H9 (cell line): ENCODE results near the gene PDE7B. TPM values are rescaled to one million over a fixed set of nuclear protein-coding genes. Genes with fewer than 3 reads are reported as not detected.

Experiments
- DNase-seq: peaks from one replicate; pipeline ENCODE4 v3.0.0-alpha.2; 2017
- H2AFZ ChIP-seq: one replicate; pipeline ENCODE4 v1.6.1; 2013; ENCODE audit warnings: mild to moderate bottlenecking, low read length, control low read depth, moderate library complexity
- H2AK5ac ChIP-seq: 2 replicates; pipeline ENCODE4 v1.6.1; 2013; ENCODE audit warnings: low read length, control low read depth, mixed read lengths; ENCODE audit not compliant: insufficient read length
- H2BK120ac ChIP-seq: one replicate; pipeline ENCODE4 v1.6.1; 2013; ENCODE audit warnings: low read depth, mild to moderate bottlenecking, low read length, control low read depth, inconsistent platforms; ENCODE audit not compliant: poor library complexity, severe bottlenecking
- H2BK12ac ChIP-seq: 2 replicates; pipeline ENCODE4 v1.6.1; 2013; ENCODE audit warnings: low read length, control low read depth, mixed read lengths, low read depth; ENCODE audit not compliant: insufficient read length
- H2BK15ac ChIP-seq: 2 replicates; pipeline ENCODE4 v1.6.1; 2013; ENCODE audit warnings: low read depth, low read length, control low read depth
- H2BK20ac ChIP-seq: one replicate; pipeline ENCODE4 v1.6.1; 2013; ENCODE audit warnings: low read depth, mild to moderate bottlenecking, low read length, control low read depth, inconsistent platforms; ENCODE audit not compliant: poor library complexity, severe bottlenecking
- H2BK5ac ChIP-seq: 2 replicates; pipeline ENCODE4 v1.6.1; 2013; ENCODE audit warnings: low read length, control low read depth, mixed read lengths; ENCODE audit not compliant: insufficient read length
- H3K14ac ChIP-seq: 2 replicates; pipeline ENCODE4 v1.6.1; 2013; ENCODE audit warnings: low read length, control low read depth; ENCODE audit not compliant: insufficient read depth
- H3K18ac ChIP-seq: 2 replicates; pipeline ENCODE4 v1.6.1; 2013; ENCODE audit warnings: low read depth, mild to moderate bottlenecking, mixed read lengths, low read length, control low read depth; ENCODE audit not compliant: insufficient read length
- H3K23ac ChIP-seq: 2 replicates; pipeline ENCODE4 v1.6.1; 2013; ENCODE audit warnings: low read length, control low read depth, mixed read lengths, low read depth; ENCODE audit not compliant: insufficient read length
- H3K23me2 ChIP-seq: 2 replicates; pipeline ENCODE4 v1.6.1; 2013; ENCODE audit warnings: low read depth, mild to moderate bottlenecking, mixed read lengths, low read length, control low read depth; ENCODE audit not compliant: insufficient read length, poor library complexity, severe bottlenecking
- H3K27ac ChIP-seq: 2 replicates; pipeline ENCODE4 v1.5.1; 2013; ENCODE audit warnings: low read length, control low read depth, mixed read lengths, low read depth; ENCODE audit not compliant: insufficient read length
- H3K27me3 ChIP-seq: 2 replicates; pipeline ENCODE4 v1.6.1; 2013; ENCODE audit warnings: low read length, control low read depth, inconsistent platforms; ENCODE audit not compliant: insufficient read depth
- H3K4ac ChIP-seq: 2 replicates; pipeline ENCODE4 v1.6.1; 2013; ENCODE audit warnings: low read depth, mild to moderate bottlenecking, control low read depth, inconsistent platforms, low read length, moderate library complexity
- H3K4me1 ChIP-seq: 2 replicates; pipeline ENCODE4 v1.6.1; 2013; ENCODE audit warnings: low read length, control low read depth, inconsistent platforms; ENCODE audit not compliant: insufficient read depth
- H3K4me2 ChIP-seq: 2 replicates; pipeline ENCODE4 v1.6.1; 2013; ENCODE audit warnings: low read length, control low read depth, mixed read lengths; ENCODE audit not compliant: insufficient read length, insufficient read depth
- H3K56ac ChIP-seq: 2 replicates; pipeline ENCODE4 v1.6.1; 2013; ENCODE audit warnings: low read depth, mild to moderate bottlenecking, mixed read lengths, low read length, control low read depth; ENCODE audit not compliant: insufficient read length
- H3K79me1 ChIP-seq: 2 replicates; pipeline ENCODE4 v1.6.1; 2013; ENCODE audit warnings: low read depth, mild to moderate bottlenecking, moderate library complexity, low read length, control low read depth, inconsistent platforms; ENCODE audit not compliant: insufficient read depth, poor library complexity, severe bottlenecking
- H3K79me2 ChIP-seq: 2 replicates; pipeline ENCODE4 v1.6.1; 2013; ENCODE audit warnings: low read length, control low read depth, inconsistent platforms; ENCODE audit not compliant: insufficient read depth
- H3K9ac ChIP-seq: 2 replicates; pipeline ENCODE4 v1.6.1; 2013; ENCODE audit warnings: low read length, control low read depth, mixed read lengths; ENCODE audit not compliant: insufficient read length; ENCODE audit errors: extremely low read depth
- H3K9me3 ChIP-seq: one replicate; pipeline ENCODE4 v1.6.1; 2013; ENCODE audit warnings: low read depth, low read length, inconsistent platforms; ENCODE audit not compliant: control insufficient read depth
- H3T11ph ChIP-seq: one replicate; pipeline ENCODE4 v1.6.1; 2013; ENCODE audit warnings: mild to moderate bottlenecking, low read length, control low read depth, inconsistent platforms
- H4K20me1 ChIP-seq: one replicate; pipeline ENCODE4 v1.6.1; 2013; ENCODE audit not compliant: control insufficient read depth, insufficient read length, insufficient read depth
- H4K5ac ChIP-seq: 2 replicates; pipeline ENCODE4 v1.6.1; 2013; ENCODE audit warnings: low read depth, mild to moderate bottlenecking, mixed read lengths, low read length, control low read depth; ENCODE audit not compliant: insufficient read length
- H4K8ac ChIP-seq: replicated peaks from 2 replicates; pipeline ENCODE4 v1.6.1; 2013; ENCODE audit warnings: low read length, control low read depth, mixed read lengths, low read depth; ENCODE audit not compliant: insufficient read length
- H4K91ac ChIP-seq: 2 replicates; pipeline ENCODE4 v1.6.1; 2013; ENCODE audit warnings: low read depth, mild to moderate bottlenecking, moderate library complexity, mixed read lengths, low read length, control low read depth; ENCODE audit not compliant: insufficient read length
- H3K27ac Mint-ChIP-seq, 3 experiments: 2 replicates in 2 of 3; 3 replicates in 1 of 3; pipeline ENCODE4 v1.8.0; 2020 to 2021; ENCODE audit warnings: mixed read lengths in 3 of 3, mild to moderate bottlenecking in 1 of 3, moderate library complexity in 1 of 3
- H3K27me3 Mint-ChIP-seq: 2 replicates; pipeline ENCODE4 v1.8.0; 2021; ENCODE audit warnings: low read depth, mild to moderate bottlenecking, moderate library complexity, mixed read lengths
- H3K36me3 Mint-ChIP-seq, 3 experiments: 2 replicates in 2 of 3; 3 replicates in 1 of 3; pipeline ENCODE4 v1.8.0; 2020 to 2021; ENCODE audit warnings: low read depth in 3 of 3, mixed read lengths in 3 of 3; ENCODE audit not compliant: insufficient read depth in 1 of 3
- H3K4me1 Mint-ChIP-seq, 2 experiments: 2 replicates each; pipeline ENCODE4 v1.8.0; 2020; ENCODE audit warnings: mixed read lengths in 2 of 2
- H3K4me3 Mint-ChIP-seq, 2 experiments: 2 replicates in 1 of 2; 3 replicates in 1 of 2; pipeline ENCODE4 v1.8.0; 2020 to 2021; ENCODE audit warnings: mild to moderate bottlenecking in 2 of 2, mixed read lengths in 2 of 2, moderate library complexity in 1 of 2
- H3K9me3 Mint-ChIP-seq, 2 experiments: 2 replicates in 1 of 2; 3 replicates in 1 of 2; pipeline ENCODE4 v1.8.0; 2020; ENCODE audit warnings: mild to moderate bottlenecking in 2 of 2, mixed read lengths in 2 of 2, moderate library complexity in 1 of 2
- CTCF ChIP-seq: fragments of 200-600 bp; sonication (generic); conservative IDR thresholded peaks from 3 replicates; pipeline ENCODE4 v1.8.0; 2021; ENCODE audit warnings: antibody characterized with exemption, mild to moderate bottlenecking
- WGBS: extraction: QIAGEN DNeasy Blood & Tissue Kit; methylation state at CpG from one replicate; pipeline ENCODE4 v1.1.7; 2013; ENCODE audit warnings: missing lambda C conversion rate, low lambda C conversion rate, mixed read lengths; ENCODE audit not compliant: insufficient read length; ENCODE audit errors: extremely low coverage; 5-methylcytosine and 5-hydroxymethylcytosine counted together
- total RNA-seq: library from RNA; stranded (reverse); gene quantifications from 2 replicates; pipeline ENCODE4 v1.2.1, GENCODE V29; 2021

PDE7B gene
- total RNA-seq, 1 experiment from 2014 or later = not detected

DNA sequence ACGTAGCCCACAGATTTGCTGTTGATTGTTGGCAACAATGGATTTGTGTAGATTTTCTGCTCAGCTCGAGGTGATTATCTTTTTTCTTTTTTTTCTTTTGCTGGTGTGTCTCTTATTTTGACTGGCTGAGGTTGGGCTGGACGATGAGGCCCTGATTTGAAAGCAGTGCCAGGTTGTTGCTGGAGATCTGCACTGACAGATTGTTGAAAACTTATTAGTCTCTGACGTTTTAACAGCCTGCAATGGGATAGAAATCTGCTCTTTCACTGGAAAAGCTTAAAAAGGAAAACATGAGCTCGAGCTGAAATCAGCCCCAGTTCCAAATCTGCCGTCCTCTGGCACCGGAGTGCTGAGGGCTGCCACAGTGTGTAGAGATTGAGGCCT is 87.7 kb downstream of the PDE7B start:
- H2BK15ac ChIP-seq = no peak overlapping the region
- no peaks in the 10 kb centered on the region for H3K36me3 Mint-ChIP-seq
- no peak overlapping the region for H3K23ac ChIP-seq
- no peaks in the 10 kb centered on the region for H3K4me1 Mint-ChIP-seq
- H3K27me3 ChIP-seq = no peaks in the 10 kb centered on the region
- H2BK120ac ChIP-seq = no peak overlapping the region
- no peaks in the 10 kb centered on the region for H3K27me3 Mint-ChIP-seq
- no peak overlapping the region for H3K56ac ChIP-seq
- no peak overlapping the region for H3K14ac ChIP-seq
- no peak for TF ChIP-seq CTCF
- H2BK20ac ChIP-seq = no peak overlapping the region
- H3K79me1 ChIP-seq = no peaks in the 10 kb centered on the region
- H3T11ph ChIP-seq = no peak overlapping the region
- no peak overlapping the region for H4K5ac ChIP-seq
- no peak overlapping the region for H3K4me2 ChIP-seq
- no peaks in the 10 kb centered on the region for H3K9me3 Mint-ChIP-seq
- H3K4me1 ChIP-seq = no peaks in the 10 kb centered on the region
- no peak overlapping the region for H3K27ac ChIP-seq
- no peak overlapping the region for H3K9ac ChIP-seq
- H4K8ac ChIP-seq = no peak overlapping the region
- H4K91ac ChIP-seq = no peak overlapping the region
- no peak overlapping the region for H3K4me3 Mint-ChIP-seq
- no peak overlapping the region for H3K18ac ChIP-seq
- WGBS = no CpG with 5 or more reads among the region's 7 CpGs
- no peak overlapping the region for H2BK12ac ChIP-seq
- no peak overlapping the region for H3K27ac Mint-ChIP-seq
- H3K9me3 ChIP-seq = no peaks in the 10 kb centered on the region
- H4K20me1 ChIP-seq = no peaks in the 10 kb centered on the region
- DNase-seq = no peak
- no peak overlapping the region for H2AFZ ChIP-seq
- H2BK5ac ChIP-seq = no peak overlapping the region
- no peak overlapping the region for H2AK5ac ChIP-seq
- H3K4ac ChIP-seq = no peak overlapping the region
- H3K23me2 ChIP-seq = no peaks in the 10 kb centered on the region
- no peaks in the 10 kb centered on the region for H3K79me2 ChIP-seq
